K562 (cell line): ENCODE results near the gene TPBGL. TPM values are rescaled to one million over a fixed set of nuclear protein-coding genes. Genes with fewer than 3 reads are reported as not detected.

Experiments used
- ATAC-seq: fragments of 200-7000 bp; cut with Tn5 transposase; 3 replicates; pipeline ENCODE4 v1.9.1; 2020; ENCODE audit warnings: moderate library complexity
- BruUV-seq: library from RNA; stranded (reverse); fragments of 400-500 nt; replicated peaks from 2 replicates; lab custom pipeline; 2021; lab: Mats Ljungman, UMichigan
- CTCF ChIA-PET: fragments of 300-600 bp; formaldehyde crosslinking; extraction: SDS; loops from one replicate; lab custom pipeline; 2021; ENCODE audit warnings: low intra/inter-chr PET ratio; lab: Yijun Ruan, JAX
- POLR2A ChIA-PET: fragments of 300-600, 350-650 bp; sonication (Branson Sonifier 250); formaldehyde crosslinking; extraction: SDS; loops from one replicate; lab custom pipeline; 2021; ENCODE audit warnings: antibody characterized with exemption, inconsistent platforms; lab: Yijun Ruan, JAX
- DNase-seq, 4 experiments: peaks; one replicate each; pipeline versions ENCODE4 v3.0.0 to v3.0.0-alpha.2; 2011 to 2018; ENCODE audit warnings: low spot score in 3 of 4, mixed read lengths in 3 of 4; ENCODE audit errors: extremely low read depth in 1 of 4
- FAIRE-seq: peaks from 2 replicates; lab custom pipeline; 2011; peaks lifted over from hg19 to GRCh38; lab: Jason Lieb, UNC
- H2AFZ ChIP-seq: 2 replicates; pipeline ENCODE4 v1.6.0; 2011; ENCODE audit warnings: low read depth, low read length, control low read depth, inconsistent platforms
- H3K27ac ChIP-seq: fragments of 200-600 bp; 3 replicates; pipeline ENCODE4 v1.8.0; 2011; ENCODE audit warnings: low read depth, mild to moderate bottlenecking, control low read depth, inconsistent platforms, low read length, moderate library complexity, mixed read lengths; ENCODE audit errors: extremely low read depth
- H3K27me3 ChIP-seq, 2 experiments: fragments of 300-600 bp in 1 of 2; 2 replicates in 1 of 2; 3 replicates in 1 of 2; pipeline versions ENCODE4 v1.6.0 to v1.8.0; 2011; ENCODE audit warnings: inconsistent platforms in 2 of 2, low read length in 2 of 2, mild to moderate bottlenecking in 1 of 2, mixed read lengths in 1 of 2, moderate library complexity in 1 of 2; ENCODE audit not compliant: control insufficient read depth in 2 of 2, insufficient read depth in 2 of 2
- H3K36me3 ChIP-seq: fragments of 300-600 bp; 3 replicates; pipeline ENCODE4 v1.8.0; 2011; ENCODE audit warnings: mild to moderate bottlenecking, low read length, inconsistent platforms; ENCODE audit not compliant: control insufficient read depth, insufficient read depth
- H3K4me1 ChIP-seq, 2 experiments: fragments of 200-600 bp in 1 of 2; replicated peaks in 1 of 2; 2 replicates in 1 of 2; 3 replicates in 1 of 2; pipeline versions ENCODE4 v1.5.1 to v1.8.0; 2011; ENCODE audit warnings: inconsistent platforms in 2 of 2, low read length in 2 of 2, mild to moderate bottlenecking in 1 of 2, mixed read lengths in 1 of 2, moderate library complexity in 1 of 2; ENCODE audit not compliant: control insufficient read depth in 2 of 2, insufficient read depth in 2 of 2
- H3K4me2 ChIP-seq: 2 replicates; pipeline ENCODE4 v1.6.1; 2011; ENCODE audit warnings: low read length, control low read depth, inconsistent platforms, mixed read lengths; ENCODE audit not compliant: insufficient read depth
- H3K4me3 ChIP-seq: fragments of 200-600 bp; sonication (generic), shearing (Covaris generic); 2 replicates; pipeline ENCODE4 v1.5.1; 2016; ENCODE audit warnings: control low read depth, inconsistent platforms
- H3K79me2 ChIP-seq: fragments of 200-600 bp; 3 replicates; pipeline ENCODE4 v1.8.0; 2011; ENCODE audit warnings: low read length, inconsistent platforms; ENCODE audit not compliant: control insufficient read depth, insufficient read depth
- H3K9ac ChIP-seq, 2 experiments: 2 replicates each; pipeline versions ENCODE4 v1.6.0 to v1.6.1; 2011; ENCODE audit warnings: low read depth in 2 of 2, low read length in 2 of 2, control low read depth in 1 of 2, inconsistent platforms in 1 of 2, mild to moderate bottlenecking in 1 of 2, mixed read lengths in 1 of 2; ENCODE audit not compliant: insufficient read depth in 1 of 2
- H3K9me1 ChIP-seq: one replicate; pipeline ENCODE4 v1.6.0; 2011; ENCODE audit warnings: inconsistent platforms, mild to moderate bottlenecking, low read length, moderate library complexity; ENCODE audit not compliant: control insufficient read depth, insufficient read depth
- H3K9me3 ChIP-seq: replicated peaks from 2 replicates; pipeline ENCODE4 v1.5.1; 2011; ENCODE audit warnings: low read depth, low read length, inconsistent platforms; ENCODE audit not compliant: control insufficient read depth, insufficient read depth
- H4K20me1 ChIP-seq: replicated peaks from 2 replicates; pipeline ENCODE4 v1.6.1; 2011; ENCODE audit warnings: low read length, inconsistent platforms, mixed read lengths; ENCODE audit not compliant: control insufficient read depth, insufficient read depth
- CHD1 ChIP-seq: fragments of 200-600 bp; sonication (generic); IDR thresholded peaks from one replicate; pipeline ENCODE4 v1.6.1; 2012; ENCODE audit warnings: mild to moderate bottlenecking, moderate library complexity, low read length, inconsistent platforms
- CTBP1 ChIP-seq: fragments of 450-650 bp; IDR thresholded peaks from 2 replicates; pipeline ENCODE4 v1.6.1; 2016; ENCODE audit warnings: borderline replicate concordance
- FOXK1 ChIP-seq: sonication (generic); formaldehyde crosslinking; IDR thresholded peaks from 2 replicates; pipeline ENCODE4 v1.8.0; 2022; ENCODE audit warnings: missing genetic modification reagents, mild to moderate bottlenecking, borderline replicate concordance
- HMGN3 ChIP-seq: IDR thresholded peaks from 2 replicates; pipeline ENCODE4 v1.6.1; 2011; ENCODE audit warnings: borderline replicate concordance, low read depth, mild to moderate bottlenecking, mixed read lengths, low read length; ENCODE audit not compliant: insufficient read length; ENCODE audit errors: extremely low read depth
- IRF1 ChIP-seq: sonication (generic); formaldehyde crosslinking; IDR thresholded peaks from 2 replicates; pipeline ENCODE4 v1.8.0; 2022; ENCODE audit warnings: missing genetic modification reagents, mild to moderate bottlenecking, borderline replicate concordance
- MAFG ChIP-seq: fragments of 450-650 bp; conservative IDR thresholded peaks from 2 replicates; pipeline ENCODE4 v1.6.1; 2016; ENCODE audit warnings: missing genetic modification characterization, missing compliant biosample characterization
- NCOA1 ChIP-seq: fragments of 450-650 bp; IDR thresholded peaks from 2 replicates; pipeline ENCODE4 v1.6.1; 2016; ENCODE audit warnings: low read depth
- ZNF431 ChIP-seq: sonication (generic); formaldehyde crosslinking; IDR thresholded peaks from 2 replicates; pipeline ENCODE4 v1.8.0; 2022; ENCODE audit warnings: mild to moderate bottlenecking, missing genetic modification reagents
- ZNF507 ChIP-seq: conservative IDR thresholded peaks from 2 replicates; pipeline ENCODE4 v1.6.1; 2017; ENCODE audit warnings: missing genetic modification characterization, missing compliant biosample characterization
- ZNF76 ChIP-seq: fragments of 250-450 bp; sonication (Bioruptor Pico); IDR thresholded peaks from 2 replicates; pipeline ENCODE4 v1.4.0; 2020; ENCODE audit warnings: mild to moderate bottlenecking, moderate library complexity, borderline replicate concordance
- WGBS: fragments of 100-300 bp; shearing (Covaris generic); methylation state at CpG from one replicate; pipeline ENCODE4 v1.1.6; 2016; ENCODE audit warnings: low coverage, mixed read lengths; ENCODE audit not compliant: insufficient coverage; ENCODE audit errors: missing lambda C conversion rate; 5-methylcytosine and 5-hydroxymethylcytosine counted together
- in situ Hi-C: fragments of 300-500 bp; cut with MboI; formaldehyde crosslinking; loops from 4 replicates; pipeline ENCODE4 v1.15.0; 2018; ENCODE audit warnings: inconsistent platforms, mixed read lengths
- intact Hi-C: fragments of 100-400 bp; cut with micrococcal nuclease; formaldehyde crosslinking; loops from 2 replicates; pipeline ENCODE4 v1.14.2; 2022
- polyA plus RNA-seq, 8 experiments: library from polyadenylated mRNA; depleted of rRNA in 4 of 8; stranded (reverse) in 5 of 8; unstranded in 3 of 8; fragments of >200 nt; fragmentation: Nextera tagmentation in 2 of 8; fragmentation: Illumina TruSeq in 1 of 8; extraction: Ambion mirVana in 2 of 8; extraction: Trizol in 1 of 8; gene quantifications; 2 replicates each; pipeline versions ENCODE4 v1.2.1 to v1.2.3, GENCODE V29; 2011 to 2014; ENCODE audit warnings: inconsistent platforms in 1 of 8, missing spikeins in 1 of 8
- total RNA-seq, 7 experiments: library from RNA; depleted of rRNA in 6 of 7; stranded (reverse); fragments of >200 nt in 6 of 7; fragmentation: Illumina TruSeq in 2 of 7; extraction: Trizol in 2 of 7; gene quantifications; 2 replicates each; pipeline versions ENCODE4 v1.2.1 to v1.2.3, GENCODE V29; 2011 to 2021; ENCODE audit warnings: low replicate concordance in 1 of 7
- TF ChIP-seq, protein P1 (sequence below): fragments of 450-650 bp; IDR thresholded peaks from 2 replicates; pipeline ENCODE4 v1.6.1; 2016; ENCODE audit warnings: borderline replicate concordance
- TF ChIP-seq, protein P2 (sequence below): sonication (generic); formaldehyde crosslinking; IDR thresholded peaks from 2 replicates; pipeline ENCODE4 v1.8.1; 2023; ENCODE audit warnings: mild to moderate bottlenecking, missing genetic modification reagents

The TPBGL gene
- total and polyA plus RNA-seq, 9 of the 15 experiments (the other 6 are each of a cell fraction or from before 2014, with no cell fraction given) = 0.04 to 0.11 (median 0.06) TPM; not detected in 6

GRCh38 chr11:75246671-75247350 is 6.2 kb downstream of the TPBGL start:
- DNase-seq = no peak
- intact Hi-C loops (loop anchor here (5.0 to 10.0 kb wide), 2 partner anchors 40 to 542 kb away; no protein-coding TSS in a partner anchor), in situ Hi-C loops (loop anchor here (5.0 kb wide), 2 partner anchors 225 to 320 kb away; no protein-coding TSS in a partner anchor)
- no peak for TF ChIP-seq NCOA1
- no peak for TF ChIP-seq ZNF76
- TF ChIP-seq, protein P1, sequence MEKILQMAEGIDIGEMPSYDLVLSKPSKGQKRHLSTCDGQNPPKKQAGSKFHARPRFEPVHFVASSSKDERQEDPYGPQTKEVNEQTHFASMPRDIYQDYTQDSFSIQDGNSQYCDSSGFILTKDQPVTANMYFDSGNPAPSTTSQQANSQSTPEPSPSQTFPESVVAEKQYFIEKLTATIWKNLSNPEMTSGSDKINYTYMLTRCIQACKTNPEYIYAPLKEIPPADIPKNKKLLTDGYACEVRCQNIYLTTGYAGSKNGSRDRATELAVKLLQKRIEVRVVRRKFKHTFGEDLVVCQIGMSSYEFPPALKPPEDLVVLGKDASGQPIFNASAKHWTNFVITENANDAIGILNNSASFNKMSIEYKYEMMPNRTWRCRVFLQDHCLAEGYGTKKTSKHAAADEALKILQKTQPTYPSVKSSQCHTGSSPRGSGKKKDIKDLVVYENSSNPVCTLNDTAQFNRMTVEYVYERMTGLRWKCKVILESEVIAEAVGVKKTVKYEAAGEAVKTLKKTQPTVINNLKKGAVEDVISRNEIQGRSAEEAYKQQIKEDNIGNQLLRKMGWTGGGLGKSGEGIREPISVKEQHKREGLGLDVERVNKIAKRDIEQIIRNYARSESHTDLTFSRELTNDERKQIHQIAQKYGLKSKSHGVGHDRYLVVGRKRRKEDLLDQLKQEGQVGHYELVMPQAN = no peak
- no peak for TF ChIP-seq ZNF507 (tag)
- no peak for TF ChIP-seq CHD1
- TF ChIP-seq MAFG (tag) = no peak
- TF ChIP-seq FOXK1 (CRISPR knock-in tag) = no peak
- no peak for TF ChIP-seq ZNF431 (CRISPR knock-in tag)
- TF ChIP-seq IRF1 (CRISPR knock-in tag) = no peak
- no peak for TF ChIP-seq HMGN3
- no peak for TF ChIP-seq CTBP1
- TF ChIP-seq, protein P2, sequence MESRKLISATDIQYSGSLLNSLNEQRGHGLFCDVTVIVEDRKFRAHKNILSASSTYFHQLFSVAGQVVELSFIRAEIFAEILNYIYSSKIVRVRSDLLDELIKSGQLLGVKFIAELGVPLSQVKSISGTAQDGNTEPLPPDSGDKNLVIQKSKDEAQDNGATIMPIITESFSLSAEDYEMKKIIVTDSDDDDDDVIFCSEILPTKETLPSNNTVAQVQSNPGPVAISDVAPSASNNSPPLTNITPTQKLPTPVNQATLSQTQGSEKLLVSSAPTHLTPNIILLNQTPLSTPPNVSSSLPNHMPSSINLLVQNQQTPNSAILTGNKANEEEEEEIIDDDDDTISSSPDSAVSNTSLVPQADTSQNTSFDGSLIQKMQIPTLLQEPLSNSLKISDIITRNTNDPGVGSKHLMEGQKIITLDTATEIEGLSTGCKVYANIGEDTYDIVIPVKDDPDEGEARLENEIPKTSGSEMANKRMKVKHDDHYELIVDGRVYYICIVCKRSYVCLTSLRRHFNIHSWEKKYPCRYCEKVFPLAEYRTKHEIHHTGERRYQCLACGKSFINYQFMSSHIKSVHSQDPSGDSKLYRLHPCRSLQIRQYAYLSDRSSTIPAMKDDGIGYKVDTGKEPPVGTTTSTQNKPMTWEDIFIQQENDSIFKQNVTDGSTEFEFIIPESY (CRISPR knock-in tag) = no peak
- no peaks in the 10 kb centered on the region for H3K36me3 ChIP-seq
- no peak for FAIRE-seq
- no peak overlapping the region for H3K9ac ChIP-seq
- ChIA-PET CTCF (interaction anchor here (1.0 to 4.2 kb wide), 3 partner anchors 102 to 316 kb away, joined by 5 to 92 read pairs (median 39); no protein-coding TSS in a partner anchor), POLR2A (interaction anchor here (0.6 to 1.3 kb wide), 2 partner anchors 32 to 397 kb away, joined by 3 read pairs; no protein-coding TSS in a partner anchor)
- H3K9me3 ChIP-seq = no peaks in the 10 kb centered on the region
- H3K27ac ChIP-seq = no peak overlapping the region
- H3K9me1 ChIP-seq = peaks cover 4% of the 10 kb centered on the region
- WGBS = 12% methylated on average over 11 of the region's 11 CpGs
- BruUV-seq = no TSS peak
- H2AFZ ChIP-seq = no peak overlapping the region
- no peak overlapping the region for H3K4me3 ChIP-seq
- peaks cover 3 to 7% of the 10 kb centered on the region in 2 experiments; a peak in 3 of 5 replicates for H3K4me1 ChIP-seq
- peaks cover 21 to 23% of the 10 kb centered on the region in 2 experiments for H3K27me3 ChIP-seq
- H3K79me2 ChIP-seq = no peaks in the 10 kb centered on the region
- H3K4me2 ChIP-seq = no peak overlapping the region
- H4K20me1 ChIP-seq = peaks cover 5% of the 10 kb centered on the region
- no peak for ATAC-seq
